SIG-M5 treated with dmso at 0.1 percent for 504 hours (cell line): ENCODE measurements around the gene HMX3.
"Not testable (repeated sequence)": the region's sequence is repeated elsewhere in the genome, so short reads cannot be mapped to it uniquely, and the experiment has no call there.

ENCODE experiments used
- DNase-seq: peaks from one replicate; lab custom pipeline; 2025; ENCODE audit not compliant: unreplicated experiment; lab: John Stamatoyannopoulos, UW

Gene HMX3

DNA sequence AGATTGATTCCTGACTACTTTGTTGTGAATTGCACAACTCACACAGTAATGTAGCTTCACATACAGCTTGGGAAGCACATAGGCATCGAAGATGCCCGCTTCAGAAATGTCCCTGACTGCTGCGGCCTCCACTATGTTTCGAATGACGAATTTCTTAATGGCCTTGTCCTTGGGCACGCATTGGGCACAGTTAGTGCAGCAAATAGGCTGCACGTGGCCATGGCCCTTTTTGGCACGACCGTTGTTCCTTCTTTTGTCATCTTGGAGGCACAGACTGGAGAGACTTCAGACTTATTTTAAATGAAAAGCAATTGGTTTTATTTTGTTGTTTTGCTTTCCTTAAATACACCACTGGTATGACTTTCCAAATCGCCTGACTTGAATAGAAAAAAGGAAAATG lies 35.8 kb downstream of the HMX3 start:
- DNase-seq, result not testable (repeated sequence)

DNA sequence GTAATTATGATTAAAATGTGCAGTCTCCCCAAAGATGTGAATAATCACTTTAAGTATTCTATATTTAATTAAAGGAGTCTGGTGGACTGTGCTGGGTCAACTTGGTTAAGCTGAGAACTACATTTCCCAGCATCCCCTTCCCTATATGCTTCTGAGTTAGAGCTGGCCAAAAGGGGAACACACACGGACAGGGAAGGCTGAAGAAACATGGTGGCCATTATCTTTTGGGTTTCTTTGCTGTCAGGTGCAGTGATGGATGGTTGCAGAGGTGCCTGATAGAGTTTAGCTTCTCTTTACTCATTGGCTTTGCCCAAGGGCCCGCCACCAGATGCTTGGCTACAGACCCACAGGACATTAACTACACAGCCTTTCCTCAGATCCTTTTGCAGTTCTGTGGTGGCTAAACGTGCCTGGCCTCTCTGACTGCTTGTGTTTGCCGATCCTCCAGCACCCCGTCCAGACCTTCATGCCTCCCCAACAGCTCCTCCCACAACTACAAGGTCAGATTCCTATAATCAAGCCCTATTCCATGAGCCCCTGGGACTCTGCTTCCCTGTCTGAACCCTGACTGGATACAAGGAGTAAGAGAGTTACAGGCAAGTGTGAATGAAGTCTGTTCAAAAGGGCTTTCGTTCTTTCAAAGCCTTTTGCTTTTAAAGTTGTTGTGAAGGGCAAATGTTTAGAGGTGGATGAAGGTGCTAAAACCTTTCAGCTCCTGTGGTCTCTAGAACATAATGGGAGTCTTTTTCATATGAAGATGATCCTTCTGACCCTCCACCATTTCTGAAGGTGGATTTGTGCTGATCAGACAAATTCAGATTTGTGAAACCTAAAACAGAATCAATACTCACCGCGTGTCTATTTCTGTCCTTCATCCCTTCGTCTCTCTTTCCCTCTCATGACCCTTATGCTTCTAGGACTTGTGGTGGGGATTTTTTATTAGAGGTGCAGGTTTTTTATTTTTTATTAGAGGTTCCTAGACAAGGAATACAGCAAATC lies 39.9 kb downstream of the HMX3 start:
- no peak for DNase-seq

DNA sequence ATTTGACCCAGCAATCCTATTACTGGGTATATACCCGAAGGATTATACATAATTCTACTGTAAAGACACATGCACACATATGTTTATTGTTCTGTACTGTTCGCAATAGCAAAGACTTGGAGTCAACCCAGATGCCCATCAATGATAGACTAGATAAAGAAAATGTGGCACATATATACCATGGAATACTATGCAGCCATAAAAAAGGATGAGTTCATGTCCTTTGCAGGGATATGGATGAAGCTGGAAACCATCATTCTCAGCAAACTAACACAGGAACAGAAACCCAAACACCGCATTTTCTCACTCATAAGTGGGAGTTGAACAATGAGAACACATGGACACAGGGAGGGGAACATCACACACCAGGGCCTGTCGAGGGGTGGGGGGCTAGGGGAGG lies 42.6 kb downstream of the HMX3 start:
- not testable (repeated sequence) for DNase-seq

DNA sequence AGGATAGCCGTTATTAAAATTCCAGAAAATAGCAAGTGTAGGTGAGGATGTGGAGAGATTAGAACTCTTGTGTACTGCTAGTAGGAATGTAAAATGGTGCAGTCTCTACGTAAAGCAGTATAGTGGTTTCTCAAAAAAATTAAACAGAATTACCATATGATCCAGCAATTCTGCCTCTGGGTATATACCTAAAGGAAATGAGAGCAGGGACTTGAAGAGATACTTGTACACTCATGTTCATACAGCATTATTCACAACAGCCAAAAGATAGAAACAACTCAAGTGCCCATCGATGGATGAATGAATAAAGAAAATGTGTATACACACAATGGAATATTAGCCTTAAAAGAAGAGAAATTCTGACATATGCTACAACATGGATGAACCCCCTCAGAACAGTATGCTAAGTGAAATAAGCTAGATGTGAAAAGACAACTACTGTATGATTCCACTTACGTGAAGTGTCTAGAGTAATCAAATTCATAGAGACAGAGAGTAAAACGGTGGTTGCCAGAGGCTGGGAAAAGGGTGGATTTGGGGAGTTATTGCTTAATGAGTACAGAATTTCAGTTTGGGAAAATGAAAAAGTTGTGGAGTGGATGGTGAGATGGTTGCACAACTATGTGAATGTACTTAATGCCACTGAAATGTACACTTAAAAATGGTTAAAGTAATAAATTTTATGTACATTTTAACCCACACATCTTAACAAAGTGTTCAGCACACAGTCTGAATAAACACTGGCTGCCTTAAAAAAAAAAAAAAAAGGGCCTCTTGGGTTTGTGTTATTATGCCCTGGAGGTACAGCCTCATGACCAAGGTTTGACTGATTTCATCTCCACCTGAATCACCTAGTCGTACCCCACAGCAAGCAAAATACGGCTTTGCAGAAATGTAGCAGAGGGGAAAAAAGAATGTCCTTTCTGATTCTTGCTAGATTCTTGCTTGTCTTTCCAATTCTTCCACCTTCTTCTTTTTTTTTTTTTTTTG lies 44.6 kb downstream of the HMX3 start:
- DNase-seq, result no peak

DNA sequence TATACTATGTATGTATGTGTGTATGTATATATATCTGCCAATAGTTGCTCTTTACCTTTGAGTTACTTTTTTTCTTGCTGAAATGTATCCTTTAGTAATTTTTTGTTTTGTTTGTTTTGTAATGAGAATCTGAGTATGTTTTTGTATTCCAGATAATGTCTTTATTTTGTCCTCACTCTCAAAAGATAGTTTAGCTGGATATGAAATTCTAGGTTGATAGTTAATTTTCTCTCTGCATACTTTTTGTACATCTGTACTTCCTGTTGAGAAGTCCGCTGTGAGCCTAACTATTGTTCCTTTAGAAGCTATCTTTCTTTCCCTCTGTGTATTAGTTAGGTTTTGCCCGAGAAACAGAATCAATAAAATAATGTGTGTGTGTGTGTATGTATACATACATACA lies 48.0 kb downstream of the HMX3 start:
- no peak for DNase-seq

DNA sequence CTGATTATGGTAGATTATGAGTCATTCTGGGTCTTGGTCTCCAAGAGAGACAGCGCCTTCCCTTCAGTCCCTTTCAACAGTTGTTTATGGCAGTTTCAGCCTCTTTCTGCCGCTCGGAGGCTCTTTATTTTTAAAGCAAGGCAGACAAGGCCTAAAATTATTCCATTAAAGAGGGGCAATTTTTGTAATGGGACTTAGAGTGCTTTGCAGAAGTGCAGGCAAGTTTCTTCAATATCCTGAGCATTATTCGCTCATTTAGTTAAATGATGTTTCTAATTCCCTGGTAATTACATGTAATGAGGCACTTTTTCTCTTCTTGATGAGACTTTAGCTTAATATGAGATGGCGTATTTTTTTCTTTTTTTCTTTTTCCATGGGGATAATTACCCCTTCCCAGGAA lies 52.0 kb downstream of the HMX3 start:
- DNase-seq, result no peak
